H1 (cell line): ENCODE data around the gene MOK.

Experiments
- POLR2A ChIP-seq, 2 experiments: IDR thresholded peaks; 1 replicate in 1 of 2; 2 replicates in 1 of 2; pipeline ENCODE4 v1.6.1; 2011; ENCODE audit warnings: low read depth in 2 of 2, low read length in 2 of 2, mild to moderate bottlenecking in 2 of 2; ENCODE audit errors: control extremely low read depth in 1 of 2
- TEAD4 ChIP-seq: IDR thresholded peaks from 2 replicates; pipeline ENCODE4 v1.6.1; 2012; ENCODE audit warnings: low read depth, low read length, inconsistent platforms, mixed read lengths
- TF ChIP-seq, protein P1 (sequence below), 3 experiments: IDR thresholded peaks; 1 replicate in 2 of 3; 2 replicates in 1 of 3; pipeline versions ENCODE4 v1.5.1 to v1.6.1; 2011; ENCODE audit warnings: low read length in 3 of 3, mild to moderate bottlenecking in 3 of 3, inconsistent platforms in 2 of 3, low read depth in 1 of 3, moderate library complexity in 1 of 3; ENCODE audit not compliant: insufficient read depth in 1 of 3; ENCODE audit errors: control extremely low read depth in 1 of 3

DNA sequence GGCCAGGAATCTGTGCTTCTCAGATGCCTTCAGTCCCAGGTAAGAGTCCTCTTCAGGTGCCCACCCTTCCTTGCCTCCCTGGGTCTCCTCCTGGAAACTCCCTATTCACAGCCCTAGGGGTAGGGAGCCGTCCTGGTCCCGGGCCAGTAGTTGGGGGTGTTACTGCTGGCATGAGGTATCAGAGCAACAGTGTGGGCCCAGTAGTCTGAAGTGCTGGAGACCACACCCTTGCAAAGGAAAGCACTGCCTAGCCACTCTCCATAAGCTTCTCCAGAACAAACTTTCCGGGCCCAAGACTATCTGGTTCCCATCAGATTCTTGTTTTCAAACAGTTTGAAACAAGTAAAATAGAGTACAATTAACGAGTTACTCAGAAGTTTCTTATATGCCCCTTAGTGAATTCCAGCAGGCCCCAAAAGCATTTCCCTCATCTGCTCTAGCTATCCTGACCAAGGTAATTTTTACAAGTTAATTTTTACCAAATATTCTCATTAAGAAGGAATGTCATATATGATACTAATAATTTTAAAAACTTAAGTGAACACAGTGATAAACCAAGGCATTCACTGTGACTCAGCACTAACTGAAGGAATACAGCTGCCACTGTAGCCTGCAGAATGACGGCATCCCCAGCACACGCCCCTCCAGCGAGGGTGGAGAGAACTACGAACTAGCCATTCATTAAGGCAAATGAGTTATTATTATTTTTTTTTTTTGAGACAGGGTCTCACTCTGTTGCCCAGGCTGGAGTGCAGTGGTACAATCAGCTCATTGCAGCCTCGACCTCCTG lies 49.4 kb downstream of the MOK start:
- TF ChIP-seq, protein P1, sequence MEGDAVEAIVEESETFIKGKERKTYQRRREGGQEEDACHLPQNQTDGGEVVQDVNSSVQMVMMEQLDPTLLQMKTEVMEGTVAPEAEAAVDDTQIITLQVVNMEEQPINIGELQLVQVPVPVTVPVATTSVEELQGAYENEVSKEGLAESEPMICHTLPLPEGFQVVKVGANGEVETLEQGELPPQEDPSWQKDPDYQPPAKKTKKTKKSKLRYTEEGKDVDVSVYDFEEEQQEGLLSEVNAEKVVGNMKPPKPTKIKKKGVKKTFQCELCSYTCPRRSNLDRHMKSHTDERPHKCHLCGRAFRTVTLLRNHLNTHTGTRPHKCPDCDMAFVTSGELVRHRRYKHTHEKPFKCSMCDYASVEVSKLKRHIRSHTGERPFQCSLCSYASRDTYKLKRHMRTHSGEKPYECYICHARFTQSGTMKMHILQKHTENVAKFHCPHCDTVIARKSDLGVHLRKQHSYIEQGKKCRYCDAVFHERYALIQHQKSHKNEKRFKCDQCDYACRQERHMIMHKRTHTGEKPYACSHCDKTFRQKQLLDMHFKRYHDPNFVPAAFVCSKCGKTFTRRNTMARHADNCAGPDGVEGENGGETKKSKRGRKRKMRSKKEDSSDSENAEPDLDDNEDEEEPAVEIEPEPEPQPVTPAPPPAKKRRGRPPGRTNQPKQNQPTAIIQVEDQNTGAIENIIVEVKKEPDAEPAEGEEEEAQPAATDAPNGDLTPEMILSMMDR (IDR thresholded peaks at IDR 0.05; ENCODE audit: control extremely low read depth in 1 of 3, insufficient read depth in 1 of 3, low read depth in 1 of 3, low read length in 3 of 3), result no peak
- TF ChIP-seq TEAD4 (no peak), POLR2A (IDR thresholded peaks at IDR 0.05; ENCODE audit: control extremely low read depth in 1 of 2, low read depth in 2 of 2, low read length in 2 of 2) (no peak)
